ENCODE results near the gene CNKSR3.

GRCh38 chr6:154463573-154464419 lies 46.7 kb downstream of the CNKSR3 start:
- TF ChIP-seq POLR2A (IDR thresholded peaks at IDR 0.05) (no peak), CTCF (IDR thresholded peaks at IDR 0.05) (no peak), EP300 (IDR thresholded peaks at IDR 0.05) (no peak)
